ENCODE results near the gene MED13.
"Not testable (repeated sequence)": the region's sequence is repeated elsewhere in the genome, so short reads cannot be mapped to it uniquely, and the experiment has no call there.

MED13 gene

DNA sequence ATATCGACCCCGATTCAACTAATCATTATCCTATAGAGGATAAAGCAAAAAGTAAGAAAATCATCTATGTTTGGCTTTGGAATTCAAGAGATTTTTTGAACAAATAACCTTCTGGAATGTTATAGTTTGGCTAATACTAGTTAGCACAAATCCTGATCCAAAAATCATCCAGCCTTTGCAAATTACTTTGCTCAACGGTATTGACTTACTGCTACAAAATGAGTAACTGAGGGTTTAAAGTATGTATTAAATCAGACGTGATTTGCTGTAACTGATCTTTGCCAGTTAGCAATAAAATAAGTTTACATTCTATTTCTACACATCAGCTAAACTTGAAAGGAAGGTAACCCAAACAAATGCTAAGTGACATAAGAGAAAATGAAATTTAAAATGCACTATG is 6.5 kb downstream of the MED13 start:
- DNase-seq (ENCODE audit: low read depth in 2 of 2): no peak

DNA sequence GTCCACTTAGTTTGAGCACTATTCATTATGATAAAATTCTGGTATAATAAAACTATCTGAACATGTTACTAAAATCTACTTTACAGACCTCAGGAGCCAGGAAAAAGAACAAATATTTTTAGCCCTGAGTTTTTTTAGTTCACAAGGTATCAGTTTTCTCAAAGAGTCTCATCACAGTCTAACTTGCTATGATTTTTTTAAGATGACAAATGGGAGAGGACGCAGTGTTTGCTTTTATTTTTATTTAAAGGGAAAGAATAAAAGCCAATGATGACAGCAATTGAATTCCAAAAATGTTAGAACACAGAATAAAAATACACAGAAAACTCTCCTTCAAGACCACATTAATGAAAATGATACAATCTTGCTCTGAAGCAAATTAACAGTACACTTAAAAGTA is 7.4 kb downstream of the MED13 start:
- DNase-seq (ENCODE audit: low read depth in 2 of 2): no peak

DNA sequence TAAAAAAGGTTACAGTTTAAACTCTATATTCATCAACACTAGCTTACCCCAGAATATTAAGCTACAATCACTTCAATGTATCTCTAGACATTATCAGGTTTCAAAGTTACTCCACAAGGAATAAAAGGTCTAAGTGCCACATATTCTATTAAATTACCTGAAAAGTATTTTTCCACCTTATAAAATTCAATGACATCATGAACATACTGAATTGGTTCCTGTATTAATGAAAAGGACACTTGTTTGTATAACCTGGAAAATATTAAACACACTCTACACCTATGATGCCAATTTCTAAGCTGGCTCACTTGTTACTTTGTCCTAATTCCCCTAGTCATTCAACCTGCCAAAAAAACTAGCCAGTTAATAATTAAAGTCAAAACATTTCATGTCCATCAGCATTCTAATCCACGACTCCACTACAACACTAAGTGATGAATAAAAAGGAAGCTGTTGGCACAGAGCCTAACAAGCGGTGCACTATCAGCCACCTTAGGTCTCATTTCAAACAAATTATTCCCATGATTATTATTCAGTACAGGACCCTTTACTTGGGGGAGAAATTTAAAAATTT is 12.2 kb downstream of the MED13 start:
- DNase-seq (ENCODE audit: low read depth in 2 of 2): no peak

DNA sequence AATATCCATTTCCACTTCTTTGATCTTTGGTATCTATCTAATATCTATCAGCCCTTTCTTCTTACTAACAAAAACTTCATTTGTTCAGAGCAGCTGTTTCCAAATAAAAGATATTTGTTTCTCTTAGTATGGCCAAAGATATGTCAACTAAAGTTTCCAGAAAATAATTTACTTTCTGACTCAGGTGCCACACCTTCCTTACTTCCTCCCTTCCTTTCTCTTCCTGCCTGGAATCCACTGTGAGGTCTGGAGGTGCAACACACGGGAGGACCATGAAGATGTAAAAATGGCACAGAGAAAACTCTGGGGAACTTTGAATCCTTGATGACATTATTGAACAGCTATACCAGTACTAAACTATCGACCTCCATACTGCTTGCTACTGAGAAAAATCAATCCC is 14.0 kb downstream of the MED13 start:
- DNase-seq (ENCODE audit: low read depth in 2 of 2): no peak

DNA sequence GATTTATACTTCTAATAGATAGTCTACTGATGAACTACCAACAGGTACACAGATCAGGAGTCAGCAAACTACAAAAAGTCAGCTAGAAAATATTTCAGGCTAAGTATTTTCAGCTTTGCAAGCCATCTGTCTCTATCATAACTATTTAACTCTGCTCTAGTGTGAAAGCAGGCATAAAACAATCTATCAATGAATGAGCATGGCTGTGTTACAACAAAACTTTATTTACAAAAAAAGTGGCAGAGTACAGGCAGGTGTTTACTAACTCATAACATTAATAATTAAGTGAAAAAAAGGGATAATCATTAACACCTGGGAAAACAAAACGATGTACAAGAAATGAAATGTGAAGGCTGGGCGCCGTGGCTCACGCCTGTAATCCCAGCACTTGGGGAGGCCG is 15.8 kb downstream of the MED13 start:
- no peak for DNase-seq (ENCODE audit: low read depth in 2 of 2)

DNA sequence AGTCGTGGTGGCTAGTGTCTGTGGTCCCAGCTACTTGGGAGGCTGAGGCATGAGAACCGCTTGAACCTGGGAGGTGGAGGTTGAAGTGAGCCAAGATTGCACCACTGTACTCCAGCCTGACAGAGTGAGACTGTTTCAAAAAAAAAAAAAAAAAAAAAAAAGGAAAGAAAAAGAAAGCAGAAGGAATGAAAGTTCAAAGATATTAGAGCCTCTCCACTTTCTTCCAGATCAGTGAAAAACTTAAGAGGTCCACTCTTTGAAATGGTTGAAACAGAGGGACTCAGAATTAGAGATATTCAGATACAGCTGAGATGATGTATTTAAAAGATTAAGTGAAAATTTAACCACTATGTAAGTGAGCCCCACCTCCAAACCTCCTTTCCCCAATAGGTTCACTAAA is 16.8 kb downstream of the MED13 start:
- no peak for DNase-seq (ENCODE audit: low read depth in 2 of 2)

DNA sequence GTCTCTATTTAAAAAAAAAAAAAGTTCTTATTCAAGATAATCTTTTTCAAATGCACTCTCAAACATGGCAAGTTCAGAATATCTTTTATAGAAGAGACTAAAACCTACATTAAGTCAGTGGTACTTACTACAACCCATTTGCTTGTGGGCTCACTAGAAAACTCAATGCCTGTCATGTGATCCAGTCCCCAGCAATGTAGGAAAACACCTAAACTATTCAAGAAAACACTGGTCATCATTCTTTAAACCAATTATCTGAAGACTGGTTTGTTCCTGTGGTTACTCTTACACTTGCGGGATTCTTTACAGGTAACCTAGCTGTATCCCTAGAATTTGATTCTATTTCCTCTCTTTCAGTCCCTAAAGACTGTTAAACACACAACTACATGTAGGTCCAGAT is 19.6 kb downstream of the MED13 start:
- no peak for DNase-seq (ENCODE audit: low read depth in 2 of 2)

DNA sequence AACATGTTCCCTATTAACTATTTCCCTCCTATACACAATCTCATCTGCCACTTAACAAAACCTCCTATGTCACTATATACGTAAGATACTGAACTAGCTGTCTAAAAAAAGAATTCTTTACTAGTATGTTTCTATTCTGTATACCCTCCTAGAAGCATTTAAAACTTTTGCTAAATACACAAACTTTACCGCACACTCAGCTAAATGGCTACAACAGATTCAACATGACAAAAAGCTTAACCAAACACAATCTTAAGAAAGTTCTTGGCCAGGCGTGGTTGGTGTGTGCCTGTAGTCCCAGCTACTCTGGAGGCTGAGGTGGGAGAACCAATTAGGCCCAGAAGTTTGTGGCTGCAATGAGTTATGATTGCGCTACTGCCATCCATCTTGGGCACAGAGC is 20.0 kb downstream of the MED13 start:
- DNase-seq (ENCODE audit: low read depth in 2 of 2): no peak

DNA sequence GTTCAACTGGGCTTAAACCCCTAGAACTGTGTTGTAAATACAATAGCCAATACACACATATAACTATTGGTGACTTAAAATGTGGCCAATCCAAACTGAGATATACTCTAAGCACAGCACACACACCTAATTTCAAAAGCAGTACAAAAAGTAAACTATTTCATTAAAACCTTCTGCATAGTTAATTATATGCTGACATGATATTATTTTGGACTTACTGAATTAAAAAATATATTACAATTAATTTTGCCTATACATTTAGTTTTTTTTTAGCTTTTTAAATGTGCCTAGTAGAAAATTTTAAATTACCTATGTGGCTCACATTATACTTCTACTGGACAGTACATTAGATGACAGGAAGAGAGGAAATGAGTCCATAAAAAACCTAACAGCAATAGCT is 21.5 kb downstream of the MED13 start:
- DNase-seq (ENCODE audit: low read depth in 2 of 2): no peak

DNA sequence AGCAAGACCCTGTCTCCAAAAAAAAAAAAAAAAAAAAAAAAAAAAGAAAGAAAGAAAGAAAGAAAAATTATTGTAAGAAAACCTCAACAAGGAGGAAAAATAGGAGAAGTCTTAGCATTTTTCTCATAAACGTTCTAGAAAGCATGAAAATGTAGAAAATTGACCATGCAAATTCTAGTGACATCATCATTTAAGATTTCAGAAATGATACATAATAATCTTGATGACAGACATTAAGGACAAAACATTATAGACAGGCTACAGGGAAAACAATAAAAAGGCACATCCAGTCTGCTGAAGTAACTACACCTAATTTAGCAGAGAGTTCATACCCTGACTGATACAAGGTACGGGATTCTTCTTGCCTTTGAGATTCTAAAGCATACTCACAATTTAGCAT is 21.9 kb downstream of the MED13 start:
- no peak for DNase-seq (ENCODE audit: low read depth in 2 of 2)

DNA sequence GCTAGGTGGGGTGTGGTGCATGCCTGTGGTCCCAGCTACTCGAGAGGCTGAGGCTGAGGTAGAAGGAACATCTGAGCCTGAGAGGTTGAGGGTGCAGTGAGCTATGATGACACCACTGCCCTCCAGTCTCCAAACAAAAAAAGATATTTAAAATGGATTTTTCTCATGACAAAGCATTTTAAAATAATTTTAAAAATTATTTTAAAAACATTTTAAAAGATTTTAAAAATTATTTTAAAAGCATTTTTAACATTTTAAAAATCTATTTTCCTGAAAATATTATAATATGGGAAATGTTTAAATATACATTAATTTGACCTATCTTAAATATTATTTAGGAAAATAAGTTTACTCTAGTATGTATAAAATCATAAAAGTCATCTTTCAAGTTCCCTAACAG is 26.8 kb downstream of the MED13 start:
- DNase-seq (ENCODE audit: low read depth in 2 of 2): no peak

DNA sequence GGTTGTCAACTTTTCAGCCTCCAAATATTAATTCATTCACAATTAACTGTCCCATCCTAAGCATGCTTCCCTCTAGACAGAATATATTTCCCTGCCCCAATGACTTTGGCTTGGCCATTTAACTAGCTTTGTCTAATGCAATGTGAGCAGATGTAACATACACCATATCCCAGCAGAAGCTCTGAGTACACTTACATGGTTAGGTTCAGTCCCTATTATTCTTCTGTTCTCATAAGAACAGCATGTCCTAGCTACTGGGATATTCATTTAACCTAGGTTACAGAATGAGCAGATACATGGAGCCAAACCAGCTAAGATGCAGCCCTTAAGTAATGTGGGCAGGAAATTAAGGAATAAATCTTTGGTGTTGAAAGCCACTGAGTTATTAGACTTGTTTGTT is 31.8 kb downstream of the MED13 start:
- no peak for DNase-seq (ENCODE audit: low read depth in 2 of 2)

DNA sequence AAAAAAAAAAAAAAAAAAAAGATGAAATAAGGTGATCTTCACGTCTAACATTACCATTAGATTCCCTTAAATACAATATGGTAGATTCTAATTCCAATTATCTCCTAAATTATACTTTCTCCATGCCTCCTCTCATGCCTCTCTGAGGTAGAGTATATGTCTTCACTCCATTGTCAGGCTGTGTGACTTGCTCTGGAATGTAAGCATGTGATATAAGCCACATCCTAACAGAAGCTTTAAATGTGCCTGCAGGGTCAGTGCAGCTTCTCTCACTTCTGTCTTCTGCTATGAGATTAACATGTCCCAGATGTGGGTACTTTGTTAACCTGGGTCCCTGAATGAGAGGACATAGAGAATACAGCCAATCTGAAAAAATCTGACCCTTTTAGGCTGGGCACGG is 32.6 kb downstream of the MED13 start:
- no peak for DNase-seq (ENCODE audit: low read depth in 2 of 2)

DNA sequence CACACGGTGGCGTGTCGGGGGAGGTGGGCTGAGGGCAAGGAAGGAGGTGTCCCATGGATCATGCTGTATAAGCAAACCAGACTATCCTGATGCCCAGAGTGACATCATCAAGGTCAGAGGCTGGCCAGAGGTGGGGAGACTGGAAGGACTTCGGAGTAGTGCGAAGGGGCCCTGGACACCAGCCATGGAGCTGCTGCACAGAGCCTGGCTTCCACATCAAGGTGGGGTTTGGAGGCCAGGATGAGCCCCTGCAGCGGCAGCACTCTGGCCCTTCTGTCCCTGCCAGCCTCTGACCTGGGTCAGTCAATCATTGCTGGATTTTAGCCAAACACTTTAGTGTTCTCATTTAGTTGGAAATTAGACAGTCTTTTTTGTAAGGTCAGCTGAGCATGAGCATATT is 34.8 kb downstream of the MED13 start:
- DNase-seq (ENCODE audit: low read depth in 2 of 2): no peak

DNA sequence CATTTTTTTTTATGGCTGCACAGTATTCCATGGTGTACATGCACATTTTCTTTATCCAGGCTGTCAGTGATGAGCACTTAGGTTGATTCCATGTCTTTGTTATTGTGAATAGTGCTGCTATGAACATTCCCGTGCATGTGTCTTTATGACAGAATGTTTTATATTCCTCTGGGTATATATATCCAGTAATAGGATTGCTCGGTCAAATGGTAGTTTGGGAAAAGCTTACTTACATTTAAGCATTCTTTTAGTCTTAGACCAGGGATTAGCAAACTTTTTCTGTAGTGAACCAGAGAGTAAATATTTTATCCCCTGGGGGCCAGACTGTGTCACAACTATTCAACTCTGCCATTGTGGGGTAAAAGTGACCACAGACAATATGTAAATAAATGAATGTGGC is 40.2 kb downstream of the MED13 start:
- no peak for DNase-seq (ENCODE audit: low read depth in 2 of 2)

DNA sequence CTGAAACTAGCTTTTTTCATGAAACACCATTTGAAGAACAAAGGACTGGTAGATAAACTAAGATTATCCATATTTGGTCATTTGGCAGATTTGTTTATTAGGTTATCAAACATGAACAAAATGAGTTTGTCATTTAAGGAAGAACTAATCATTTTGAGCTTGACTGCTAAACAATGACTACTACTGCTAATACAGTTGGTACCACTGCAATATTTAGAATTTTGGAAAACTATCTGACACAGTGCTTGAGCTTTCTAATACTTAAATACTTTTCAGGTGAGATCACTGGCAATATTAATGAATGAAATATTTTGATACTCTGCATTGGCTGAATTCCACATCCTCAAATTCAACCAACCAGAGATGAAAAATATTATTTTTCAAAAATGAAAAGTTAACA is 47.2 kb downstream of the MED13 start:
- DNase-seq (ENCODE audit: low read depth in 2 of 2): no peak

DNA sequence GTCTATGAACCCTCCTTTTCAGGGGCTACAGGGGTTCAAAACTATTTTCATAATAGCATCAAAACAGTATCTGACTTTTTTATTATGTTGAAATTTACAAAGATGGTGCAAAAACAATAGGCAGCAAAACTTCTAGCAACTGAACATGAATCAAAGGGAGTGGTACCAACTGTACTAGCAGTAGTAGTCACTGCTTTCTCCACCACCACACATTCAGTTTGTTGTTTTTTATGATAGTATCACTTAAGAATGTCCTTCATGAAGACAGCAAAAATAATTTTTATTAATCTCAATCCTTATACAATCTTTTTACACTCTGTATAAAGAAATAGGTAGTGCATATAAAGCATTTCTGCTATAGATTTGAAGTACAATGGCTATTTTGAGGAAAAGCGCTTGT is 47.6 kb downstream of the MED13 start:
- no peak for DNase-seq (ENCODE audit: low read depth in 2 of 2)

DNA sequence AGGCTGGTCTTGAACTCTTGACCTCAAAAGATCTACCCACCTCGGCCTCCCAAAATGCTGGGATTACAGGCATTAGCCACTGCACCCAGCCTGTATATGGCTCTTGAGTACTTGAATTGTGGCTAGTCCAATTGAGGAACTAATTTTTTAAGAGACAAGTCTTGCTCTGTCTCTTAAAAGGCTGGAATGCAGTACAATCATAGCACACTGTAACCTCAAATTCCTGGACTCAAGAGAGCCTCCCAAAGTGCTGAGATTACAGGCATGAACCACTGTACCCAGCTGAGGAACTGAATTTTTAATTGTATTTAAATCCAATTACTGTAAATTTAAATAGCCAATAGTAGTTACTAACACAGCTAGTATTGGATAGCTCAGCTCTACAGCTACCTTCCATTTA is 50.6 kb downstream of the MED13 start:
- no peak for DNase-seq (ENCODE audit: low read depth in 2 of 2)

DNA sequence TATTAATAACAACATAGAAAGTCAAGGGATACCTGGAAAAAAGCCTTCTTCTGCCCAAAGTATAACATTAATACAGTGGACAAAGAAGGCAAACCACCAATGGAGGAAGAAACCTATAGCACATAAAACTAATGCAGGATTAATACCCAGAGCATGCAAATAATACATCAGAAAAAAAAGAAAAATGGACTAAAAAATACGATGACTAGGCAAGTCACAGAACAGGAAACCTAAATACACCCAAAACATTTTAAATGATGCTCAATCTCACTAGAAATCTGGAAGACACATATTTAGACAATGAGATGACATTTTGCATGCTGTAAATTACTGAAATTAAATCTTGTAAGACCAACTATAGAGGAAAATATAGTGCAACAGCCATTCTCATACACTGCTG is 55.9 kb downstream of the MED13 start:
- no peak for DNase-seq (ENCODE audit: low read depth in 2 of 2)

DNA sequence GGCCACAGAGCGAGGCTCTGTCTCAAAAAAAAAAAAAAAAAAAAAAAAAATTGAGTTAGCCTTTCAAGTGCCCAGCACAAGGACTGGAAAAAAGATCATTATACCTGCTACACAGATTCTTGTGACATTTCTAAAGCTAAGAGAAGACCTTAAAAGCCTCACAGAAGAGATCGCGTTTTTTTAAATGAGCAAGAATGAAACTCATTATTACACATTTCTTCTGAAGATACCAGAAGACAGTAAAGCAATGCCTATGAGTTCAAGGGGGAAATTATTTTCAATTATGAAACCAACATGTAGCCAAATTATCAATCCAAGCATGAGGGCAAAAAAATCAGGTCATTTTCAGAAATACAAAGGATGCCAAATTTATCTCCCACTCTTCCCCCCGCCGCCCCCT is 56.8 kb downstream of the MED13 start:
- DNase-seq (ENCODE audit: low read depth in 2 of 2): no peak

DNA sequence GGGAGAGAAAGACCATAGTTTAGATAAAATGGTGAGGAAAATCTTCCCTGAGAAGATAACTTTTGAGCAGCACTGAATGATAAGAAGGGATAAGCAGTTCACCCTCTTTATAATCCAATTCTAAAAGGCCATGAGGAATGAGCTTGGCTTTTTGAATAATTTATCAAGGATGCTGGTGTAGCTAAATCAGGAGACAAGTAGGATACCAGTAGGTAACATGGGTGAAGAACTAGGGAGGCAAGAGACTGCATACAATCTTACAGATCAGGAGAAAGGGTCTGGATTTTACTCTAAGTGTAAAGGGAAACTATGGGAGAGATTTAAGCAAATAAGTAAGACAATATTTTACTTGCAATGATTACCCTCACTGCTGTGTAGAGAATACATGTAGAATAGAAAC is 60.7 kb downstream of the MED13 start:
- DNase-seq (ENCODE audit: low read depth in 2 of 2): no peak

DNA sequence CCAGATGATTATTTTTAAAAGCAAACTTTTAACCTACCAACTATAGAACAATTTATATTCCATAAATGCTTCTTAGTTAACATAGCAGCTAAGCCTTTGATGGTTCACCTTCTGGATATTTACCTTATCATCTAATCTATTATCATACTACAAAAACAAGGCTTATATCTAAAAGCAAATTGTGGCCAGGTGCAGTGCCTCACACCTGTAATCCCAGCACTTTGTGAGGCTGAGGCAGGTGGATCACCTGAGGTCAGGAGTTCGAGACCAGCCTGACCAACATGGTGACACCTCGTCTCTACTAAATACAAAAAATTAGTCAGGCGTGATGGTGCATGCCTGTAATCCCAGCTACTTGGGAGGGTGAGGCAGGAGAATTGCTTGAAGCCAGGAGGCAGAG is 61.9 kb downstream of the MED13 start:
- not testable (repeated sequence) for DNase-seq (ENCODE audit: low read depth in 2 of 2)

DNA sequence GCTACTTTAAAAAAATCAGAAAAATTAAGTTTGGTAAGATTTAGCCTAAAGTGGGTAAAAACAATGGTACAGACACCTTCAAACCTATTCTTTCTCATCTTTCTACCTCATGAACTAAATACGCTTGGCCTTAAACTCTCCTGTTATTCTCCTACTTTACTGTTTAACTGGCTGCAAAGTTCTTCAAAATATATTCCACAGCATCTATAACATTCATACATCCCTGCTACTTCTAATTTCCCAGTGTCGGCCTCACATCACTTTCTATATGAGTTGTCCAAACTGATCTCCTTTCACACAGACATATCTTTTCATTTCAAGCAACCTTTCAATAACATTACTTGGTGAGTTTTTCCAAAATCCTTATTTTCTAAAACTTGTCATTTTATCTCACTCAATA is 64.0 kb downstream of the MED13 start:
- DNase-seq (ENCODE audit: low read depth in 2 of 2): no peak

DNA sequence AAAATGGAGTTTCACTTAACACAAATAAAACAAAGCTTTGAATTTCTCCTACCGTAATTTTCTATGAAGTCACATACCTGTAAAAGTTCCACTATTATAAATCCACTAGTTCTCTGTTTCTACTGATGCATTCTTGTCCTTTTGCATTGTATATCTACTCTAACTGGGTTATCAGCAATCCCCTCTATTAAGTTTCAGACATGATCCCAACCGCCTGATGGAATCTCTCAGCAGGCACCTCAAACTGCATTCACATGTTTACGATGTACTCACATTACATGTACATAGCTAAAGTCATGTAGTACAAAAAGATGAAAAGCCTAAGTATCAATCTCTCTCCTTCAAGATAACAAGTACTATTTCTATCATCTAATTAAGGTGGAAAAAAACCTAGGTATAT is 64.9 kb downstream of the MED13 start:
- no peak for DNase-seq (ENCODE audit: low read depth in 2 of 2)

DNA sequence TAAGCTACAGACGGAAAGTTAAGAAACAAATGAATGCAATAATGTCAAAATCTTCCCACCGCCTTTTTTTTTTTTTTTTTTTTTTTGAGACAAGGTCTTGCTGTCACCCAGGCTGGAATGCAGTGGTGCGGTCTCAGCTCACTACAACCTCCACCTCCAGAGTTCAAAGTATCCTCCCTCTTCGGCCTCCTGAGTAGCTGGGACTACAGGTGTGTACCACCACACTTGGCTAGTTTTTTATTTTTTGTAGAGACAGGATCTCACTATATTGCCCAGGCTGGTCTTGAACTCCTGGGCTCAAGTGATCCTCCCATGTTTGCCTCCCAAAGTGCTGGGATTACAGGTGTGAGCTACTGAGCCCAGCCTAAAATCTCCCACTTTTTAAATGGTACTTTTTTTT is 66.5 kb downstream of the MED13 start:
- DNase-seq (ENCODE audit: low read depth in 2 of 2): not testable (repeated sequence)

All from fibroblast of skin of left quadriceps (primary cell).